HL-60 (cell line): ENCODE results near the gene DCTN2.

Source experiments
- DNase-seq, 2 experiments: peaks; one replicate each; pipeline ENCODE4 v3.0.0-alpha.2; 2010 to 2020; ENCODE audit warnings: low read depth in 1 of 2, low spot score in 1 of 2
- H3K27ac ChIP-seq: fragments of 250-450 bp; sonication (Bioruptor Pico); replicated peaks from 2 replicates; pipeline ENCODE4 v1.5.1; 2020; ENCODE audit warnings: mild to moderate bottlenecking, moderate library complexity
- H3K27me3 ChIP-seq: fragments of 250-450 bp; sonication (Bioruptor Pico); 2 replicates; pipeline ENCODE4 v1.5.1; 2021; ENCODE audit warnings: mild to moderate bottlenecking, moderate library complexity; ENCODE audit not compliant: insufficient read depth, poor library complexity, severe bottlenecking
- H3K4me3 ChIP-seq: replicated peaks from 2 replicates; pipeline ENCODE4 v1.5.1; 2011; ENCODE audit warnings: mild to moderate bottlenecking, control low read depth, low read length; ENCODE audit not compliant: insufficient read depth
- CTCF ChIP-seq: IDR thresholded peaks from one replicate; pipeline ENCODE4 v1.5.1; 2011; ENCODE audit warnings: low read length, control low read depth, inconsistent platforms; ENCODE audit not compliant: insufficient read depth
- GABPA ChIP-seq: IDR thresholded peaks from 2 replicates; pipeline ENCODE4 v1.6.1; 2012; ENCODE audit warnings: low read depth
- POLR2AphosphoS5 ChIP-seq: IDR thresholded peaks from 2 replicates; pipeline ENCODE4 v1.6.1; 2012; ENCODE audit warnings: low read depth
- REST ChIP-seq: IDR thresholded peaks from 2 replicates; pipeline ENCODE4 v1.6.1; 2012; ENCODE audit warnings: low read depth; ENCODE audit not compliant: insufficient replicate concordance
- SPI1 ChIP-seq: IDR thresholded peaks from 2 replicates; pipeline ENCODE4 v1.6.1; 2012; ENCODE audit warnings: low read depth, mild to moderate bottlenecking, borderline replicate concordance

DCTN2 gene

GRCh38 chr12:57554453-57554852 is 7.5 kb upstream of the DCTN2 start:
- no peak for TF ChIP-seq POLR2AphosphoS5
- no peak for TF ChIP-seq GABPA
- TF ChIP-seq REST: no peak
- no peak for TF ChIP-seq SPI1
- no peak for TF ChIP-seq CTCF
- no peak for DNase-seq
- H3K27ac ChIP-seq: no peak overlapping the region
- H3K4me3 ChIP-seq: no peak overlapping the region
- peaks cover 14% of the 10 kb centered on the region for H3K27me3 ChIP-seq

GRCh38 chr12:57553343-57554202 is 6.6 kb upstream of the DCTN2 start:
- DNase-seq: no peak
- H3K27ac ChIP-seq: no peak overlapping the region
- peaks cover 14% of the 10 kb centered on the region for H3K27me3 ChIP-seq
- no peak overlapping the region for H3K4me3 ChIP-seq
- TF ChIP-seq SPI1 (no peak), REST (no peak), POLR2AphosphoS5 (no peak), CTCF (no peak), GABPA (no peak)

GRCh38 chr12:57552835-57553313 is 5.9 kb upstream of the DCTN2 start:
- DNase-seq: no peak
- no peak overlapping the region for H3K4me3 ChIP-seq
- no peak for TF ChIP-seq POLR2AphosphoS5
- TF ChIP-seq CTCF: no peak
- no peak for TF ChIP-seq SPI1
- no peak for TF ChIP-seq REST
- no peak for TF ChIP-seq GABPA
- H3K27ac ChIP-seq: no peak overlapping the region
- H3K27me3 ChIP-seq: peaks cover 14% of the 10 kb centered on the region
